ENCODE results near the gene SOX6.
A peak's percentile ranks its signal among the peaks of the same experiment; 100 is the strongest.

Gene SOX6

DNA sequence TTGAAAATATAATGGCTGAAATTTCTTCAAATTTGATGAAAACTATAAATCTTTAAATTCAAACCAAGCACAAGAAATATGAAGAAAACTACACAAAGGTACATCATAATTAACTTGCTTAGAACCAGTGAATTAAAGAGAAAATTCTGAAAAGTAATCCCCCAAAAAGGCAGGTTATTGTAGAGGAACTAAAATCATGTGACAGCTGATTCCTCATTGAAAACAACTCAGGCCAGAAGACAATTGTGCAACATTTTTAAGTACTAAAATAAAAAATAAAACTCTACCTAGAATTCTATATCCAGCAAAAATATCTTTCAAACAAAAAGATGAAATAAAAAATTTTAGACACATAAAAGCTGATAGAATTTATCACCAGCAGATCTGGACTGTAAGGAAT, 90.3 kb downstream of the SOX6 start:
- no peak for DNase-seq

GRCh38 chr11:16265022-16265421, 91.3 kb downstream of the SOX6 start:
- DNase-seq, result no peak

DNA sequence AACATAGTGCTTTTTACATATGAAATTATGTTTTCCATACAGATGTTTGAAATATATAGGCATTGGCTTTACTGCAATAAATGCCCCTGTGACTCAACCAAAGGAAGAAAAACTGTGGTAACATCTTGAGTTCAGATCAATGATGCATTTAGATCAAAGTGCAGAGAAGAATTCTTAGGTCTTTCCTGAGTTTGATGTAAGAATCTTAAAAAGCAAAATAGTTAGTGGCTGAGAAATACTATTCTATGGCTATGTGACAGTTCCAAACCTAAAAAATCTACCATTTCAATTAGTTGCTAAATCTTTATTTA, 93.7 kb downstream of the SOX6 start:
- no peak for DNase-seq

DNA sequence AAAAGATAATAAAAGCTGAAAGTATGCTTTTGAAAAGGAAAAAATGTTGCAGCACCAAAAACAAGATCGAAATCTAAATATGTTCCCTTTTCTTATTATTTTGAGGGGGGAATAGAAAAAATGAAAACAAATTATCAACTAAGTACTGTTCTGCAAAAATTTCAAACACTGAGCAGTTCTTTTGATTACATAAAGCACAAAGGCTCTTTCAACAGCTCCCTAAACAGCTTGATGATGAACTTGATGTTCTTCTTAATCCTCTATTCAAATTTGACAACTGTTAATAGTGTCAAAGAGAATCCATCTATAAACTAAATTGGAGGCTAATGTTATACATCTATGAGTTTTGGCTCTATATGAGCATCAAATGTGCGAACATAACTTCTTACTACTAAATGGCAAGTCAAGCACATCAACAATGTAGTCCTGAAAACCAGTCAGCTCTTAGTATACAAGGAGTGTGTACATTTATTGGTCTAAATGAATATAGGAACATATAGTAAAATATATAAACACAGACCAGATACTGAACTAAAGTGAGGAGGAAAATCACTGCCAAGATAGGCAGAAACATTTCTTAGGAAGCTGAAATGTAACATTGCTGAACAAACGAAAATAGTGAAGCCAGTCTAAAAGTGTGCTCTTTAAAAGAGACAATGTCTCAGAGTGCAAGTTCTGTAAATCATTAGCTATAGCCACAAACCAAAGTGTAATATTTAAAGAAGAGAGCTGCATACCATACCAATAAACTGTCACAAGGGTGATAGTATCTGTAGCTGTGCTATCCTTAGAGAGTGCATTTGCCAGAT, 94.3 kb downstream of the SOX6 start:
- no peak for DNase-seq

DNA sequence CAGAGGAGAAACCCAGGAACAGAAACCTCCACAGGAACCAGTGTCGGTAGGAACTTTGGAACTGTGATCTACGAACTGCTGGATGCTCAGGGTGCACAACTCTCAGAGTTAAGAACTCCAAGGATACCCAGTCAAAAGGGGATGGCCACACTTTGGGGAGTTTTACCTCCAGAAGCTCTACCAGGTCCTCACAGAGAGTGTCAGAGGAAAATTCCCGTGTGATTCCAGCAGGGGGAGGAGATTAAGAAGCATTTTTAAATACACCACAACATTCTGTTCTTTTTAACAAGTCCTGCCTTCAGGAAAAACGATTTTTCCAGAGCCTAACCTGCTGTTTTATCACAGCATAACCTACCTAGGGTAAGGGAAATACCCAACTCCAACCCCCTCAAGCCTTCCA, 104.0 kb downstream of the SOX6 start:
- DNase-seq, result peak; percentile 23

DNA sequence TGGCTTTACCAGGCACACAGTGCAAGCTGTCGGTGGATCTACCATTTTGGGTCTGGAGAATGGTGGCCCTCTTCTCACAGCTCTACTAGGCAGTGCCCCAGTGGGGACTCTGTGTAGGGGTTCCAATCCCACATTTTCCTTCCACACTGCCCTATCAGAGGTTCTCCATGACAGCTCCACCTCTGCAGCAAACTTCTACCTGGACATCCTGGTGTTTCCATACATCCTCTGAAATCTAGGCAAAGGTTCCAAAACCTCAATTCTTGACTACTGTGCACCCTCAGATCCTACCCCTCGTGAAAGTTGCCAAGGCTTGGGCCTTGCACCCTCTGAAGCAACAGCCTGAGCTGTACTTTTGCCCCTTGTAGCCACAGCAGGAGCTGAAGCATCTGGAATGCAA, 108.1 kb downstream of the SOX6 start:
- DNase-seq, result no peak

DNA sequence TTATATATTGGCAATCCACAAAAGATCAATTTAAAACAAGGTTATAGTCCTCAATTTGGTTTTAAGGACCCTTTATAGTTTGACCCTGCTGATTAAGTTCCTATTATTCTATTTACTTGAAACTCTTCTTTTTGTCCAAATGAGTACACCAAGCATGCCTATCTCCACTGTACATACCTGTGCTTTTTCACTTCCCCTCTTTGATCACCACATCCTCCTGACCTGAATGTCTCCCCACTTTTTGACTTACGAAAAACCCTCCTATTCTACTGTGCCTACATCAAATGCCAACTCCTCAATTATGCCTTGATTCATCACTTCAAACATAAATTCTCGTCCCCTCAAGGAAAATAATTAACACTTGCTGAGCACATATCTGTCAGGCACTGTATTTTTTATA, 113.5 kb downstream of the SOX6 start:
- DNase-seq, result no peak

- DNase-seq, result no peak
These were observed 115.7 kb downstream of the SOX6 start for GRCh38 chr11:16240687-16241086.

GRCh38 chr11:16239141-16240105, 116.9 kb downstream of the SOX6 start:
- peak; percentile 5 for DNase-seq

GRCh38 chr11:16226245-16226644, 130.1 kb downstream of the SOX6 start:
- DNase-seq, result peak; percentile 16

DNA sequence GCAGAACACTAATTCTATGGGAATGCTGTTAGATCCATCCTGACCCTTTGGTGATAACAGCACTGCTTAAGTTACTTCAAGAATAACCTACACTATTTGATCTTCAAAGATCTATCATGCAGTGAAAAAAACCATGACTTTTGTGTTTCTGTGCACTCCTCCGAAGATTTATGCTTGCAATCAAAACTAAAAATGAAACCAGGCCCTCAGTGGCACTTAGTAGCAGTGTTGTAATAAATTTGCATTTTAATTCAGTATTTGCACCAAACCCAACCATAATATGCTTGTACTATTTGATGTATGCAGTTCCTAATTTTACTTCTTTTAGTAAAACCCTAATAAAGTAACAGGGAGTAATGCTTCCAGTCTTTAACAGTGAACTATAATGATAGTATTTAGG, 130.7 kb downstream of the SOX6 start:
- no peak for DNase-seq

DNA sequence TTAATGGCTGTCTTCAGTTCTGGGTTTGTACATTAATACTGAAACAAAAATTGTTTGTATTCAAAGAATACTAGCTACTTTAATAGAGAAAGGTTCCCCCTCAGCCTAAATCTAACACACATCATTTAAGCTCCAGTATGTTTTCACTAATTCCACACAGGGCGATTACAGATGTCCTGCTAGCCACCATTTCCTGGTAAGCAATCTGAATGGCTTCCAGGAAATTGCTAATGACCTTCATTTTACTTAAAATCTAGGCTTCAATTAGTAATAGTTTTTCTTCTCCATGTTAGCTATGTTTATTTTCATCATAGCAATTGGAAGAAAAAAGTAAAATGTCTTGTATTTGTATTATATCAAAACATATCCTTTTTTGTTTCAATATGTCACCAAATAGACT, 132.8 kb downstream of the SOX6 start:
- no peak for DNase-seq

DNA sequence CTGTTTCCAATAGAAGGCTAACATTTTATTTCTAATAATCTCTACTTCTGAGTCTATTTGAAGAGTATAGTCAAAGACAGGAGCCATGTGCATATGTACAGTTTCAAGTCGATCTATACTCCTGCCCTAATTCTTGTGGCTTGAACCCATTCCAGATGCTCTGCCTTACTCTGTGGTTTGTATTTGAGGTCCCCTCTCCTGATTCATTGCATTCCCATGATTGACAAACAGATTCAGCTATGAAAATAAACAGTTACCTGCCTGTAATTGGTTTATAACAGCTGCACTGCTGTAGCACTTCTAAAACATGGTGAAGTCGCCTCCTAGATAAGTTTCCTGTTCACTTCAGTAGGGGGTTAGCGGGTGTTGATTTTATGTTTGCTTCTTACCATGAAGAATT, 138.7 kb downstream of the SOX6 start:
- no peak for DNase-seq

DNA sequence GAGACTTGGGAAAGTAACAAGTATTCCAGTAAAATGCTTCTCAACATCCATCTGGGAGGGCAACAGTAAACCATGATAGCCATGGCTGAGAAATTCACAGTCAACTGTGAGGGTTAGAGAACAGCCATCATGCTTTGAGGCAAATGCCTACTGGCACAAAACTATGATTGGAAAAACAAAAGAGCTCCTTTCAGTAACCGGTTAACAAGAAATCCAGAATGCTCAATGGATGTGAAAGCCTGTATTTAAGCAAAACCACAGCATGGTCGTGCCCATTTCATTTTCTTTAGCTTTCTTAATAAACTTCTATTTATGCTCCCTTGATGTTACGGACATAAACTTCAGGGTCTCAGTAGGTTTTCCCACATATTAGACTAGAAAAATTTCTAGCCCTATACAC, 139.5 kb downstream of the SOX6 start:
- no peak for DNase-seq

- DNase-seq, result no peak
These were observed 141.0 kb downstream of the SOX6 start for GRCh38 chr11:16215352-16215751.

DNA sequence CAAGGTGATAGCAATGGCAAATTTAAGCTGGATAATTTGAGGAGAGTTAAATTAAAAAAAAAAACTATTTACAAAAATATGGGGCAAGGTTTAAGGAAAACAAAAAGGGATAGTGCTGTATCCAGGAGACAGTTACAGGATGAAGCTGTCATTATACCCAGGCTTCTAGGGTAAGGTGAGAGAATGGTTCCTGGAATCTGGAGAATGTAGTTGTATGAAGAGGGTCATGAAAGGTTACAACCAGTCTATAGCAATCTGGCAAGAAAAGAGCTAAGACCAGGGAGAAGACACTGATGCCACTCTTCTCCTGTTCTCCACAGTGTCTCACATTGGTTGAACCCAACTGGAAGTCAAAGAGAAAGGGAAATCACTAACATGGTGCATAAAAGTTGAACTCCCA, 144.9 kb downstream of the SOX6 start:
- no peak for DNase-seq

DNA sequence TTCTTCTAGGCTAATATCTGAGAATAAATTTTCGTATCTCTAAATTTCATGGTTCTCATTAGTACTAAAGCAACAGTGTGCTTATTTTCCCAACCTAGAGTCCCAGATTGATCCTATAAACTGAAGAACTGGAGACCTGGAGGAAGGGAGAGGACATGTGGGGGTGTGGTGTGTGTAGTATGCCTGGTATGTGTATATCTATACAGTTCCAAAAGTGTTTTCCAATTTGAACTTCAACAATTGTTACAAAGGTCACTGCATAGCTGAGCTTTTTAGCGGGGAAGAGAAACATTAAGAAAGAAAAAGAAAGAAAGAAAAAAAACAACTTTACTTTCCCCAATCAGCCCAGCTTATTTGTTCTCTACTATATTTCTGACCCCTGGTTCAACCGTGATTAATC, 152.1 kb downstream of the SOX6 start:
- DNase-seq, result no peak

GRCh38 chr11:16195651-16196050, 160.7 kb downstream of the SOX6 start:
- peak; percentile 88 for DNase-seq

DNA sequence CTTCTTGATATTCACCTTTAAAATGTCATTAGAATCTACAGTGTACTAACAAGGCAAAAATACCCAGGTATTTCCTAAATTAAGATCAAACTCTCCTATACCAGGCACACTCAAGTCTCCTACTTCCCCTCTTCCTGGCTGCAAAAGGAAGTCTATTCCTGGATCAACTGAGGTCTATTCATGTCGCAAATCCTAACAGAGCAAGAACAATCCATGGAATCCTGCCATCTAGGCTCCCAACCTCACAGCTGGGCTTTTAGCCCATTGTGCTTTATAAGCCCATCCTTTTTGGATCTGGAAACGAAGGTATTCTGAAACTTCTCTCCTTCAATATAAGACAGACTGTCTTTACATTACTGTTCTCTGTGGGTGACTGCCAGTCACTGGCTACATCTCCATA, 161.8 kb downstream of the SOX6 start:
- DNase-seq, result no peak

DNA sequence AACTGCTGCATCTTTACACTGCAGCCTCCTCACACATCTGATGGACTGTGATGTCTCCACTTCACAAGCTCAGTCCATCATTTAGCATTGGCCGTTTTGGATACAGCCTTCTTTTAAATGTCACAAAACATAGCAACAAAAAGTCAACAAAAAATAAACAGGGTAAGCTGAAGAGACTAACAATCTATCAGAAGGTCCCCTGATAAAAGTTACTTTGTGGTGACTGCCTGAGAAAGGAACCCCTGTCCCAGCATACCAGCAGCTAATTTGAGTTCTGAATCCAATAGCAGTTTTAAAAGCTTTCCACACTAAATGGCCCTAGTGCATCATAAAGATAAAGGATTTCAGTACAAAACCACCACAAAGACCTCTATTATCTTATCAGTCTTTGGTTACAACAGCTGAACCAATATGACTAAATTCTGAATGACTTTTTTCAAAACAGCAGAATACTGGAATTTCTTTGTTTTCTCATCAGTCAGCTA, 162.4 kb downstream of the SOX6 start:
- DNase-seq, result no peak

DNA sequence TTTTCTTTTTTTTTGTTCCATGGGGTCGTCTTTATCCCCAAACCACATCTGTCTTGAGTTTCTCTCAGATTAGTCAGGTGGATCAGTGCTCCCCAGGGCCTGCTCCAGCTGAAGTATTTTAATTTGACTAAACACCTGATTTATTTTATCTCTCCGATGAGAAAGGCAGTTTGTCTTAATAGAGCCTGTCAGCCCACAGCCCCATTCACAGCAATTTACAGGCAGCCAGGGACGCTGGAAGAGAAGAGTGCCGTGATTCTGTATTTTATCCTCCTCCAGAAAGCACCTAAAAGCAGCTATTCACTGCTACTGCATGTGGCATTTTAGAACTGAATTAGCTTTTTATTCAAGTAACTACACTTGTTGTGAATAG, 164.5 kb downstream of the SOX6 start:
- DNase-seq, result no peak

GRCh38 chr11:16191212-16191867, 165.0 kb downstream of the SOX6 start:
- no peak for DNase-seq

GRCh38 chr11:16186680-16187079, 169.7 kb downstream of the SOX6 start:
- no peak for DNase-seq

Data from fibroblast of skin of back (primary cell).